Measurements from ENCODE around the gene HLF.

The HLF gene

DNA sequence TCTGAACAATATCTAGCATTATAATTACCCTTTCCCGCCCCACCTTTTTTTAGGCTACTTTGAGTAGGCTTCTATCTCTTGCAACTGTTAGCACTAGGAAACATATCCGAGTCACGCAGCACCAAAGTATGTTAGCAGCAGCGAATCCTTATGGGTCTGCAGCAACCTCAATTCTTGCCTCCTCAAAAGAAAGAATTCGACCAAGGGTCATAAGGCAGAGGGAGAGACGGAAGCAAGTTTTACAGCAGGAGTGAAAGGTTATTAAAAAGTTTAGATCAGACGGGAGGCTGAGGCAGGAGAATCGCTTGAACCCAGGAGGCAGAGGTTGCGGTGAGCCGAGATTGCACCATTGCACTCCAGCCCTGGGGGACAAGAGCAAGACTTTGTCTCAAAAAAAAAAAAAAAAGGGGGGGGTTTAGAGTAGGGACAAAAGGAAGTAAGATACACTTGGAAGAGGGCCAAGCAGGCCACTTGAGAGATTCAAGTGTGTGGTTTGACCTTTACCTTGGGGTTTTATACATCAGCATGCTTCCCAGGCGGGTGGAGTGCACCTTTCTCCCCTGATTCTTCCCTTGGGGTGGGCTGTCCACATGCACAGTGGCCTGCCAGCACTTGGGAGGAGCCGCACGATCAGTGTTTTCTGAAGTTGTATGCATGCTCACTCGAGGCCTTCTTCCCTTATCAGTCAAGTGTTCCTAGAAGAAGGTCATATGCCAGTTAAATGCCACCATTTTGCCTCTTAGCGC is 67.7 kb downstream of the HLF start:
- no peak for DNase-seq

- DNase-seq = no peak
Measured at GRCh38 chr17:55334285-55334684, 69.5 kb downstream of the HLF start.

DNA sequence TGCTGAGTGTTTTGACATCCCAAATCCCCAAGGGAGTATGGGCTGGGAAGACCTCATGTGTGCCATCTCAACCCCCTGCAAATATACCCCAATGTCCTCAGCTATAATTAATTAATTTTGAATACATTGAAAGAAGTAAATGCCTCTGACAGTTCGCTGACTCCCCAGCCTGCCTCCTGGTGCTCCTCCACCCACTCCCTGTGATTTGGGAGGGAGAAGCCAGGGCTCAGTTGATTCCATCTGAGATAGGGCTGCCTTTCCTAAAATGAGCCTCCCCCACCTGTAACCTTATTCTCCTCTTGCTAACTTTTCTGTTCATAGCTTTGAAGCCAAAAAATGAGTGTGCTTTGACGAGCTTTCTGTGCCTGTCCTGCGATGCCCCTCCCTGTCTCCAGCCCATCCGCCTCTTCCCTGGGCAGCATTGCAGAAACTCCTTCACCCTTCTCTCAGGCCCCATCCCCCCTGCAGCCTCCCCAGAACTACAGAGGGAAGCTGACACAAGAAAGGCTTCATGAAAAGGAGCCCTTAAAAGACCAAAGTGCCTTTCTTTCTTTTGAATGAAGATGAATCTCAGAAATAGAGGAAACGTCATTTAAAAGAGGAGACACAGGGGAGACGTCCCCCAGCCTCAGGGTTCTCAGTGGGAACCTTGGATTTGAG is 70.3 kb downstream of the HLF start:
- DNase-seq = no peak

- no peak for DNase-seq
Measured at GRCh38 chr17:55335625-55336024, 70.9 kb downstream of the HLF start.

DNA sequence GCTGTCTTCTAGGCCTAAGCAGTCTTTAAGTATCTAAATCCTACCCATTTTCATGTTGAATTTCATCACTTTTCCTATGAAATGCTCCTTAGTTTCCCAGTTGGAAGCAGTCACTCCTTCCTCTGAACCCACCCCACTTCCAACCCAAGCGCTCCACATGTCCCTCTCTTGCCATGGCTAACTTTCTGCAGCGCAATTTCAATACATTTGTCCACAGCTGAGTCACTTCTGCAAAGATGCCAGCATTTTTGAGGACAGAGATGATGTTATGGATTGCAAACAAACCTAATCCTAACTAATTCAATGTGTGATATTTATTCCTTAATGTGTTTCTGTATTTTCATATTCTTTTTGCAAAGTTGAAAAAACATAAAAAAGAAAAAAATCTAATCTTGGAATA is 71.7 kb downstream of the HLF start:
- no peak for DNase-seq

DNA sequence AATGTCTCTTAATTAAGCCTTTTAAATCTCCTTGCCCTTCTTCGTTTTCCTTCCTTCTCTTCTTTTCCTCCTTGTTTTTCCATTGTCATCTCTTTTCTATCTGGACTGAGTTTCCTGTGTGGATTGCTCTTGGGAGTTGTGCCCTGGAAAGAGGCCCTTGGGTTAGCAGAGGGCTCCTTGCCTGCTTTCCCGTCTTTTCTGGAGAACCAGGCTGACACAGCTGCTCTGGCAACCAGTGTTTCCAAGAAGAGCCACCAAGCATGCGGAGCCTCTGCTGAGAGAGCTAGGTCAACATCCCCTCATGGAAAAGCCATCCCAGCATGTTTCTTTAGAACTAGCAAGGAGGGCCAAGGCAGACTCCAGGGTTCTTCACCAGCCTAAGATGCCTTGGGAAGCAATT is 75.4 kb downstream of the HLF start:
- no peak for DNase-seq

- DNase-seq = no peak
Measured at GRCh38 chr17:55340686-55341085, 75.9 kb downstream of the HLF start.

GRCh38 chr17:55341432-55341831 is 76.7 kb downstream of the HLF start:
- DNase-seq = no peak

- DNase-seq = no peak
Measured at GRCh38 chr17:55342800-55343585, 78.2 kb downstream of the HLF start.

DNA sequence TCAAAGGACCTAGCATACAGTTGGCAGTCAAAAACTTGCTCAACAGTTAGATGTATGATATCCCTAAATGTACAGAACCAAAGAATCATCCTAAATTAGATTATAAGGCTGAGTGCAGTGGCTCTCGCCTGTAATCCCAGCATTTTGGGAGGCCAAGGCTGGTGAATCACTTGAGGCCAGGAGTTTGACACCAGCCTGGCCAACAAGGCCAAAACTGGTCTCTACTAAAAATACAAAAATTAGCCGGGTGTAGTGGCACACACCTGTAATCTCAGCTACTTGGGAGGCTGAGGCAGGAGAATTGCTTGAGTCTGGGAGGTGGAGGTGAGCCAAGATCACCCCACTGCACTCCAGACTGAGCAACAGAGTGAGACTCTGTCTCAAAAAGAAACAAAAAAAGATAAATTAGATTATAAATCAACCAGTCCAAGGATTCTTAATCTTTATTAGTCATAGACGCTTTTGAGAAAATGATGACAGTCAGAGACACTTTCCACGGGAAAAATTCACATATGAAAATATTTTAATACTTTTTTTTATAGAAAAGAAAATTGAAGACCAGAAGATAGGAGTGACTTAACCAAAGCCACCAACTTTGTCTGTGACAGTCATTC is 79.2 kb downstream of the HLF start:
- no peak for DNase-seq

DNA sequence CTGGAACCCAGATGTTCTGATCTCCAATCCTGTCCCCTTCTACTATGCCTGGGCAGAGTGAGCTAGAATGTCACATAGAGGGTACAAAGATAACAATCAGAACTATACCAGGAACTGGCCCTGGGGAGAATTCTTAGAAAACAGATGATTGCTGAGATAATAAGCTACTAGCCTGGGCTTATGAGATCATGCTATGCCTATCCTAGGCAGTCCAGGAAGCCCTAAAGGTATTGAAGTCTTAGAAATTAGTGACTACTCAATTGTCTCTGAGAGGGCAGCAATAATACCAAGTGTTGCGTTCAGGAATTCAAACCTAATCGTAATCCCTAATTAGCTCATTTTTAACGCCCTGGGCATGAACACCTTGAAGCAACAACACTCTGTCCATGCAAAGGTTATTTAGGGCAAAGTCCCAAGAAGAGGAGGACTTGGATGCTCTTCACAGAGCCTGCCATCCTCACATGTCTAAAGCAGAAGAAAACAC is 79.8 kb downstream of the HLF start:
- no peak for DNase-seq

GRCh38 chr17:55345132-55345531 is 80.4 kb downstream of the HLF start:
- no peak for DNase-seq

DNA sequence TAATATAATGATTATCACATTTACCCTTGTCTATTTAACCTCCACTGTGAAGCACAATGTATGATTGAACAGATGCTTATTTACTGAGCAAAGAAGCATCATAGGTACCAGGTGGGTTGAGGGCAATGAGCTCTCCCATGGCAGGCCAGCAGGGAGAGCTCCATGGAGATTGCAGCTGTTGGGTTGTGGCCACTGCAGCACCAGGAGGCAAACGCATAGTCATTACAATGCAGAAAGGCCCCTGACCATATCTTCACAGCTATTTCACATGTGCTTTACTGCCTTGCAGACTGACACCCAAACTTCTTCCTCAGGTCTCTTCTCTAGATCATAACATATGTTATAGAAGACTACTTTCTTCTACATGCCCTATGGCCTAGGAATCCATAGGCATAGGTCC is 81.9 kb downstream of the HLF start:
- DNase-seq = no peak

DNA sequence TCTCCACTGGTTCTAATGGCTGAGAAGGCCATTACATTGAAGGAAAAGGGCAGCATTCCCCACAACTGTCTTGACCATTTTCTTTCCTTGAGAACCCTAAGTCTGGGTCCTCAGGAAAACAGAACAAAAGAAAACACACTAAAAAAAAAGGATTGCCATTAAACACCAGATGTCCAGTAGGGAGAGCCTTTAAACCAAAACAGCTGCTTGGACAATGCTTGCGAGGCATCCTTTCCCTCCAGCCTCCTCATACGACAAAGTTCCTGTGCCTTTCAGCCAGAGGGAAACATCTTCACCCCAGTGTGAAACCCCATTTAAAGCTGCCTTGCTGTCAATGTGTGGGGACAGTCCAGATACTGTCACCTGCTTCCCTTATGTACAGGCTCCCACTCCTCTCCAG is 82.6 kb downstream of the HLF start:
- no peak for DNase-seq

- DNase-seq = no peak
Measured at GRCh38 chr17:55348749-55349354, 84.1 kb downstream of the HLF start.

- no peak for DNase-seq
Measured at GRCh38 chr17:55350825-55351205, 86.1 kb downstream of the HLF start.

- no peak for DNase-seq
Measured at GRCh38 chr17:55351226-55351625, 86.5 kb downstream of the HLF start.

GRCh38 chr17:55354010-55354409 is 89.2 kb downstream of the HLF start:
- DNase-seq = no peak

DNA sequence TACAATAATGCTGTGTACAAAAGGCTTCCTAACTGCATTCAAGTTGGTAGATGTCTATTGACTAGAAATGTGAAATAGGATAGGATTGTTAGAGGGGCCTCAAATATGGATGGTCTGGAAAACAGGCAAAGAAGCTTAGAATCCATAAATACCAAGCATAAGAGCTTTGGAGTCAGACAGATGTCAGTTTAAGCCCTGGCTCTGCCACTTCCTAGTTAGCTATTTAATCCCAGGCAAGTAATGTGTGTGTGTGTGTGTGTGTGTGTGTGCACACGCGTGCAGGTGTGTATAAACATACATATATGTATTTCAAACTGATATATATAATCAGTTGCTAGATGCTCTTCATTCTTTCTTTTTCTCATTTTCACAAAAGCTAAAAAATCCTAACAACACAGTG is 90.2 kb downstream of the HLF start:
- DNase-seq = no peak

GRCh38 chr17:55356434-55357328 is 91.9 kb downstream of the HLF start:
- peak; percentile 19 for DNase-seq

GRCh38 chr17:55360971-55361370 is 96.2 kb downstream of the HLF start:
- DNase-seq = no peak

DNA sequence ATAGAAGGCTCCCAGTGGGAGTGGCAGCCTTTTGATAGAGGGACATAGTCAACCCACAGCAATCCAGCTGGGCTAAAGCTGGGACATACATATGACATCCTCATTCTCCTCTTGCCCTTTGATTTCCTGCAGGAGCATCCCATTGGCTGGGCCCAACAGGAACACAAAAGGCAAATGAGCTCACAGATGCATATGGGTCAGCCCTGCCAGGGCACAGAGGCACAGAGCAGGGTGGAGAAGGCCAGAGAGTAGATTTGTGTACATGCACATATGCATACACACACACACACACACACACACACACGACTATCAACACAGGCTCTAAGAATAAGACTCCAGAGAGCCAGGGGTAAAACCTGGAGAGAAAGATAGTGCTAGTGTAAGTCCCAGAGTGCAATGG is 98.3 kb downstream of the HLF start:
- no peak for DNase-seq

Measured in NK-92 treated with Interleukin-12 subunit alpha and Interleukin-12 subunit beta, amount 100 ng/mL, for 24 hours (cell line).